ENCODE measurements around the gene MYO1G.

MYO1G gene

DNA sequence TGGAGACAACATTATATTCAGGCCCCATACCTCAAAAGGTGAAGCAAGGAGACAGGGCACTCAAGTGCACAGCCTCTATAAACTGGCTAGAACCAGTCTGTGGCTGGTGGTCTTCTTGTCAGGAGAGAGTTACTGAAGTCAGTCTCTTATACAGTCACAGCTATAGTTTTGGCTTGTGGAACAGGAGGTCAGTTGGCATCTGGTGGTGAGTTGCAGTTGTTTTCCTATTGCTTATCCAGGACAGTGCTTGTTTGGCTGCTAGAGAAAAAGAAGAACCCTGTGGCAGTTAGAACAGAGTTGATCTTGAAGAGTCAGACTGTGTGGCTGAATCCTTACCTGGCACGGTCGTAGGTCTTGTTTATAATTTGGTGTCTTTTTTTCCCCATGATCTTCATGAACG lies 38.4 kb upstream of the MYO1G start:
- H3K4me2 ChIP-seq (ENCODE audit: low read length) = no peak overlapping the region
- peaks cover 20% of the 10 kb centered on the region for H3K79me2 ChIP-seq
- no peaks in the 10 kb centered on the region for H3K36me3 ChIP-seq (ENCODE audit: control insufficient read depth, insufficient read depth, low read length)
- H3K27me3 ChIP-seq (ENCODE audit: control insufficient read depth, insufficient read depth, low read length) = no peaks in the 10 kb centered on the region
- no peak overlapping the region for H3K9ac ChIP-seq
- TF ChIP-seq, protein P1, sequence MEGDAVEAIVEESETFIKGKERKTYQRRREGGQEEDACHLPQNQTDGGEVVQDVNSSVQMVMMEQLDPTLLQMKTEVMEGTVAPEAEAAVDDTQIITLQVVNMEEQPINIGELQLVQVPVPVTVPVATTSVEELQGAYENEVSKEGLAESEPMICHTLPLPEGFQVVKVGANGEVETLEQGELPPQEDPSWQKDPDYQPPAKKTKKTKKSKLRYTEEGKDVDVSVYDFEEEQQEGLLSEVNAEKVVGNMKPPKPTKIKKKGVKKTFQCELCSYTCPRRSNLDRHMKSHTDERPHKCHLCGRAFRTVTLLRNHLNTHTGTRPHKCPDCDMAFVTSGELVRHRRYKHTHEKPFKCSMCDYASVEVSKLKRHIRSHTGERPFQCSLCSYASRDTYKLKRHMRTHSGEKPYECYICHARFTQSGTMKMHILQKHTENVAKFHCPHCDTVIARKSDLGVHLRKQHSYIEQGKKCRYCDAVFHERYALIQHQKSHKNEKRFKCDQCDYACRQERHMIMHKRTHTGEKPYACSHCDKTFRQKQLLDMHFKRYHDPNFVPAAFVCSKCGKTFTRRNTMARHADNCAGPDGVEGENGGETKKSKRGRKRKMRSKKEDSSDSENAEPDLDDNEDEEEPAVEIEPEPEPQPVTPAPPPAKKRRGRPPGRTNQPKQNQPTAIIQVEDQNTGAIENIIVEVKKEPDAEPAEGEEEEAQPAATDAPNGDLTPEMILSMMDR (IDR thresholded peaks at IDR 0.05) = no peak
- peaks cover 4% of the 10 kb centered on the region for H3K4me1 ChIP-seq
- no peaks in the 10 kb centered on the region for H3K9me3 ChIP-seq (ENCODE audit: control insufficient read depth, low read length)
- H3K27ac ChIP-seq = no peak overlapping the region
- no peak overlapping the region for H2AFZ ChIP-seq
- no peak overlapping the region for H3K4me3 ChIP-seq (ENCODE audit: low read depth, low read length)

DNA sequence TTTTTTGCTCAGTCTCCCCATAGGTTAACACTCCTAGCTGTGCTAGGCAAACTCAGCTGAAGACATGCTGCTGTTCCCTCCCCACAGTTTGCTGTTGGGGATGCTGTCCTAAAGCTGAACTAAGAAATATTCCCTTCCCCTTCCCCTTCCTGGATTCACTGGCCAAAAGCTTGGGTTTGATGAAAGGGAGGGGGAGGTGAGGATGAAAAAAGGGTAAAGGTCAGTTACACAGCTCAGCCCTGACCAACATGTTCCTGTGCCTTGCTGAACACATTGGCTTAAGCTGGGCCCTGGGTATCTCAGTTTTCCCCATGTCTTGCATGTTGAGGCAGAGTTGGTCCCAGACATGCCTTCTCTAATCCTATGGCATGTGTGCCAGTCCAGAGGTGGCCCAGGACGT lies 36.5 kb upstream of the MYO1G start:
- peaks cover 4% of the 10 kb centered on the region for H3K4me1 ChIP-seq
- H3K79me2 ChIP-seq = peaks cover 28% of the 10 kb centered on the region
- TF ChIP-seq, protein P1 (IDR thresholded peaks at IDR 0.05) = no peak
- H3K9me3 ChIP-seq (ENCODE audit: control insufficient read depth, low read length) = no peaks in the 10 kb centered on the region
- H2AFZ ChIP-seq = no peak overlapping the region
- H3K27ac ChIP-seq = no peak overlapping the region
- H3K4me3 ChIP-seq (ENCODE audit: low read depth, low read length) = no peak overlapping the region
- no peak overlapping the region for H3K4me2 ChIP-seq (ENCODE audit: low read length)
- H3K27me3 ChIP-seq (ENCODE audit: control insufficient read depth, insufficient read depth, low read length) = no peaks in the 10 kb centered on the region
- no peaks in the 10 kb centered on the region for H3K36me3 ChIP-seq (ENCODE audit: control insufficient read depth, insufficient read depth, low read length)
- no peak overlapping the region for H3K9ac ChIP-seq

DNA sequence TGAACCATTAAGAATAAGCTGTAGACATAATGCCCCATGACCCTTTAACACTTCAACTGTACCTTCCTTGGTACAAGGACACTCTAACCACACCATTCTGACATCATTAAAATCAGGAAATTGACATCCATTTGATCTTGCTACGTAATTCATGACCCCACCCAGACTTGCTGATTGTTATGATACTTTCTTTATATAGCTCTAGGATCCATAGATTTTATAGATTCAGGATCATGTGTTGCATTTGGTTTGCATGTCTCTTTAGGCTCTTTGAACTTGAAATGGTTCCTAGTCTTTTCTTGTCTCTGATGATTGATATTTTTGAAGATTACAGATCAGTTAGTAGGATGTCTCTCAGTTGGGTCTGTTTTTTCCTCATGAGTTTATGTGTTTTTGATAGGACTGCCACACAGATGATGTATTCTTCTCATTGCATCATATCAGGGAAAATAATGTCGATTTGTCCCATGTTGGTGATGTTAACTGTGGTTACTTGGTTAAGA lies 34.7 kb upstream of the MYO1G start:
- no peaks in the 10 kb centered on the region for H3K9me3 ChIP-seq (ENCODE audit: control insufficient read depth, low read length)
- no peak overlapping the region for H3K4me3 ChIP-seq (ENCODE audit: low read depth, low read length)
- no peak overlapping the region for H3K9ac ChIP-seq
- H2AFZ ChIP-seq = no peak overlapping the region
- no peaks in the 10 kb centered on the region for H3K36me3 ChIP-seq (ENCODE audit: control insufficient read depth, insufficient read depth, low read length)
- no peaks in the 10 kb centered on the region for H3K27me3 ChIP-seq (ENCODE audit: control insufficient read depth, insufficient read depth, low read length)
- peaks cover 32% of the 10 kb centered on the region for H3K79me2 ChIP-seq
- TF ChIP-seq, protein P1 (IDR thresholded peaks at IDR 0.05) = no peak
- H3K27ac ChIP-seq = no peak overlapping the region
- H3K4me2 ChIP-seq (ENCODE audit: low read length) = no peak overlapping the region
- H3K4me1 ChIP-seq = no peaks in the 10 kb centered on the region

DNA sequence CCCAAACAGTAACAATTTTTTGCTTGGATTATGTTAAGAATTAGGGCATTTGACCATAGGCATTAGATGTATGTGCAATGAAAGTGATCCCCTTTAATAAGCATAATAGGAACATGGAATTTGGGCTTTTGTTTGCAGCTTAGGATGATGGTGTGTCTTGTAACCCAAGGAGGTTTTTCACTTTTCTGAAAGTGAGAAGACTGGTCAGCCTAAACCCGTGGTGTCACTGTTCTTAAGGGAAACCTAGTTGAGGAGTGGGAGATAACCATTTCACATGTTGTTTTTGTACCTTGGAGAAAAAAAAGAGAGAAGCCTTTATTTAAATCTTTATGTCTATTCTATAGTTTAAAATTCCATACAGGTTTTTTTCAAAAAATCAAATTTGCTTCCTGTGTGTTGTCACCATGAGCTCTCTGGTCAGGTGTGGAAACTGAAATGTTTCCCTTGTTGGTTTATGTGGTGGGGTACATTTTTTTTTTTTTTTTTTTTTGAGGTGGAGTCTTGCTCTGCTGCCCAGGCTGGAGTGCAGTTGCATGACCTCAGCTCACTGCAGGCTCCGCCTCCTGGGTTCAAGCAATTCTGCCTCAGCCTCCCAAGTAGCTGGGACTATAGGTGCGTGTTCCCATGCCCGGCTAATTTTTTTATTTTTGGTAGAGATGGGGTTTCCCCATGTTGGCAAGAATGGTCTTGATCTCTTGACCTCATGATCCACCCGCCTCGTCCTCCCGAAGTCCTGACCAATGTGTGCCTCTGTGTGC lies 28.9 kb upstream of the MYO1G start:
- Histone ChIP-seq H3K79me2 (peaks cover 44% of the 10 kb centered on the region), H3K27ac (no peak overlapping the region), H3K36me3 (ENCODE audit: control insufficient read depth, insufficient read depth, low read length) (no peaks in the 10 kb centered on the region), H3K9me3 (ENCODE audit: control insufficient read depth, low read length) (no peaks in the 10 kb centered on the region), H3K4me1 (peaks cover 4% of the 10 kb centered on the region), H3K4me2 (ENCODE audit: low read length) (no peak overlapping the region), H3K9ac (no peak overlapping the region), H2AFZ (no peak overlapping the region), H3K27me3 (ENCODE audit: control insufficient read depth, insufficient read depth, low read length) (no peaks in the 10 kb centered on the region), H3K4me3 (ENCODE audit: low read depth, low read length) (no peak overlapping the region)
- TF ChIP-seq, protein P1 (IDR thresholded peaks at IDR 0.05) = no peak

DNA sequence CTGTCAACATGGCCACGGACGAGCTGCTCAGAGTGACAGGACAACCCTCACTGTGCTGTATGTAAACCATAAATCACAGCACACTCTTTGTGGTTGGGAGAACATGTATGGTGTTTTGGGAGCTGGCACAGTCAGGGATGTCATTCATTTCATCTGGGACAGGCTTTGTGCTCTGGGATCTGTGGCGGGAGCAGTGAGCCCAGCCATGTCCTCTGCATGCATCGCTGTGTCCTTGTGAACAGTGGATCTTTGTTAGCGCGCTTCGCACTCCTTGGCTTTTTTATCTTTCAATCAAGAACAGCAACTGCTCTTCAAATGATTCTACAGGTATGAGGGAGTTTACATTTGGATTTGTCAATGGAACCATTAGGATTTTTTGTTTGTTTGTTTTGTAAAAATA lies 28.3 kb upstream of the MYO1G start:
- H3K4me2 ChIP-seq (ENCODE audit: low read length) = no peak overlapping the region
- no peak overlapping the region for H3K27ac ChIP-seq
- H3K9ac ChIP-seq = no peak overlapping the region
- no peaks in the 10 kb centered on the region for H3K9me3 ChIP-seq (ENCODE audit: control insufficient read depth, low read length)
- no peak overlapping the region for H2AFZ ChIP-seq
- H3K4me3 ChIP-seq (ENCODE audit: low read depth, low read length) = no peak overlapping the region
- no peaks in the 10 kb centered on the region for H3K36me3 ChIP-seq (ENCODE audit: control insufficient read depth, insufficient read depth, low read length)
- peaks cover 4% of the 10 kb centered on the region for H3K4me1 ChIP-seq
- no peaks in the 10 kb centered on the region for H3K27me3 ChIP-seq (ENCODE audit: control insufficient read depth, insufficient read depth, low read length)
- TF ChIP-seq, protein P1 (IDR thresholded peaks at IDR 0.05) = no peak
- H3K79me2 ChIP-seq = peaks cover 41% of the 10 kb centered on the region

Data from parathyroid adenoma (tissue), 2 donors.